AG09319 (cell line): ENCODE data around the gene BCORL1.

ENCODE experiments used
- DNase-seq: peaks from one replicate; pipeline ENCODE4 v3.0.0-alpha.2; 2010; ENCODE audit warnings: low read depth; ENCODE audit errors: extremely low read depth
- TF ChIP-seq, protein P1 (sequence below): IDR thresholded peaks from 2 replicates; pipeline ENCODE4 v1.5.1; 2011; ENCODE audit warnings: low read depth, mild to moderate bottlenecking, inconsistent platforms, low read length, moderate library complexity

BCORL1 gene

DNA sequence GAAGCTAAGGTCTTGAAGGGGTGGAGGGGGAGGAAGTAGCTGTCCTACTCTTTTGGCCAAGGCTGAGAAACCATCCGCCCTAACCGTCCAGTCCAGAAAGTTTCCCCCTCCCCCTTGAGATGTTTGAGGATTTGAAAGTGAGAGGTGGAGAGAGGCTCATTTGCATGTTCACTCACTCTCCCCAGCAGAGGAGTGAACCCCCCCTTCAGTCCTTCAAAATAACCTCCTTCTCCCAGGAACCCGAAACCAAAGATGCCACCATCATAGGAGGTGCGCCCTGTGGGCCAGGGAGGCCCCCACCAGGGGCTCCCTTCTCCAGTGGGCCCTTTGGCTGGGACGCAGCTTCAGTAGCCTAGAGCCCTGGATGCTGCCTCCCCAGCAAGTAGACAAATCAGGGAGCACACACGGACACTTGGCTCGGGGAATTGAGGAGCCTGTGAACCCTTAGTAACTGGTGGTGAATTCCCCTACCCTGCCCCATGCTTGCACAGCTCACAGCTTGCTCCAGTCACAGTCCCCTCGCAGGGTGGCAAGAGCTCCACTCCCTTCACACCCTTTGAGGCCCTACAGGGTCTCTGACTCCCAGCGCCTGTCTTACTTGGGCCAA lies 102.3 kb downstream of the BCORL1 start:
- TF ChIP-seq, protein P1, sequence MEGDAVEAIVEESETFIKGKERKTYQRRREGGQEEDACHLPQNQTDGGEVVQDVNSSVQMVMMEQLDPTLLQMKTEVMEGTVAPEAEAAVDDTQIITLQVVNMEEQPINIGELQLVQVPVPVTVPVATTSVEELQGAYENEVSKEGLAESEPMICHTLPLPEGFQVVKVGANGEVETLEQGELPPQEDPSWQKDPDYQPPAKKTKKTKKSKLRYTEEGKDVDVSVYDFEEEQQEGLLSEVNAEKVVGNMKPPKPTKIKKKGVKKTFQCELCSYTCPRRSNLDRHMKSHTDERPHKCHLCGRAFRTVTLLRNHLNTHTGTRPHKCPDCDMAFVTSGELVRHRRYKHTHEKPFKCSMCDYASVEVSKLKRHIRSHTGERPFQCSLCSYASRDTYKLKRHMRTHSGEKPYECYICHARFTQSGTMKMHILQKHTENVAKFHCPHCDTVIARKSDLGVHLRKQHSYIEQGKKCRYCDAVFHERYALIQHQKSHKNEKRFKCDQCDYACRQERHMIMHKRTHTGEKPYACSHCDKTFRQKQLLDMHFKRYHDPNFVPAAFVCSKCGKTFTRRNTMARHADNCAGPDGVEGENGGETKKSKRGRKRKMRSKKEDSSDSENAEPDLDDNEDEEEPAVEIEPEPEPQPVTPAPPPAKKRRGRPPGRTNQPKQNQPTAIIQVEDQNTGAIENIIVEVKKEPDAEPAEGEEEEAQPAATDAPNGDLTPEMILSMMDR: no peak
- DNase-seq: no peak

DNA sequence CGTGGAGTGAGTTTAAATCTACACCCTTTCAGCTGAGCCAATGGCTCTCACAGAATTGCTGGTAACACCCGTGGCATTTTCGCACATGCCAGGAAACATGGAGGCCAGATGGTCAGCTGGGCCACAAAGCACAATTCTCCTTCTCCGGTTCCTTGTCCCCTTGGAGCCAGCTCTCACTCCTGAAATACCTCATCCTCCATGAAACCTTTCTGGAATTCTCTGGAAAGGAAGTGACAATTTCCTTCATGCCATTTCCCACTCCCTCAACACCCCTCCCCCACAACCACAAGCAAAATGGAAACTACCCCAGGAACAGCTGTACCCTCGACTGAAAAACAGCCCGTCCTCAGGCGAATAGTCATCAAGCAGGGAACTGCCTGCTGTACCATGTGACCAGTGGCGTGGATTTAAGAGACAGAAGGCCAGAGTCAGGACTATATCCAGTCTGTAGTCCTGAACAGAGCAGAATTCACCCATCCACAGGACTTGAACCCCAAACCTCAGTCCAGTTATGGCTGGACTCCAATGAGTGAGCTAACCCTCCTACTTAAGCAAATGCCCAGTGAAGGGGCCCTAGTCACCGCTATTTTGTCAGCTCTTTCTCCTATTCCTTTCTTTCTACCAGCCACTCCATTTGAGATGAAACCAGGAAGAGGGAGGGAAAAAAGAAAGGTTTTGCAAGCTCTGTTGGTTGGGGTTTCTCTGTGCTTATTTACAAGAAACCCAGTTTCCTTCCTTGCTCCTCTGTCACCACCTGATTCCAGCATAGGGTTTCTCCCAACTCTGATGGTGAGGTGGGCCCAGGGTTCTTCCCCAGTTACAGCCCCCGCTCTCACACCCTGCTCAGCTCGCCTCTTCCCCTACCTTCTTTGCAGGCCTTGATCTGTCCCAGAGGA lies 103.4 kb downstream of the BCORL1 start:
- TF ChIP-seq, protein P1: no peak
- no peak for DNase-seq

DNA sequence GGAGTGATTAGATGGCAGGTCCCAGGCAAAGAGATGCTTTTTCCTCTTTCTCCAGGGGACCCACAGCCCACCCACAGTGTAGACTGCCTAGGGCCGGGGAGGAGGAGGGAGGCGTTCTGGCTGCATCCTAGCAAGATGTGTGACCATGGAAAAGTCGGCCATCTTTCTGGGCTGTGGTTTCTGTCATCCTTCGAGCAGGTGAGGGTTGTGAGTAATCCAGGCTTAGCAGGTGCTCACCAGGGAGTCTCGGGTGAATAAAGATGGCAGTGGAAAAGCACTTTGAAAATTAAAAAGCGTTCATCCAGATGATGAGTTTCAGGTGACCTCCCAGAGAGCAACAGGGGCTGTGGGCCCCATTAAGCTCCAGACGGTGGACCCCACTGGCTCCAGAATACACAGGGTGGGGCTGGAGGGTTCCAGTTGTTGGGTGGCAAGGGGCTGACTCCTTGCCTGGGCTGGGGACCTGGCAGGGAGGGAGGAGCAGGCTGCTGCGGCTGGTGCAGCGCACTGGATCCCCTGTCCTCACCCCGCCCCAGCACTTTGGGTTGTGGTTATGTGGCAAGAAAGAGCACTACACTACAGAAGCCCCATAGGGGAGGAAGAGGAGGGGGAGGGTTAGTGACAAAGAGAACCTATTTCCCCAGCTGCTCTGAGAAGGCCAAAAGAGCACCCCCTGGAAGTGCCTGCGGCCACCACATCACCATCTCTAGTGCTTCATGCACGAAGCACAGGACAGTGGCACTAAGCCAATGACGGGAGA lies 104.2 kb downstream of the BCORL1 start:
- DNase-seq: no peak
- TF ChIP-seq, protein P1: no peak

DNA sequence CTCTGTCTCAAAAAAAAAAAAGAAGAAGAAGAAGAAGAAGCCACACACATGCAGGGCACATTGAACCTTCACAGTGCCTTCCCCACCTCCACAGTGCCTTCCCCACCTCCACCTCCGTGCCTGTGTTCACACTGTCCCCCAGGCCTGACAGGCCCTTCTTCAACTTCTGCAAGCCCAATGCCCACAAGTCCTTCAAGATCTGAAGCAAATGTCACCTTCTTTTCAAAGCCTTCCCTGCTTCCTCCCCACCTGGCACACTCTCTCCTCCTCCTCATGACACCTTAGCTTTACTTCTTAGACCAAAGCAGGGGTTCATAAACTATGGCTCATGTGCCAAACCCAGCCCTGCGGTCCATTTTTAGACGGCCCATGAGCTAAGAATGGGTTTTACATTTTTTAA lies 107.9 kb downstream of the BCORL1 start:
- no peak for DNase-seq
- TF ChIP-seq, protein P1: no peak

DNA sequence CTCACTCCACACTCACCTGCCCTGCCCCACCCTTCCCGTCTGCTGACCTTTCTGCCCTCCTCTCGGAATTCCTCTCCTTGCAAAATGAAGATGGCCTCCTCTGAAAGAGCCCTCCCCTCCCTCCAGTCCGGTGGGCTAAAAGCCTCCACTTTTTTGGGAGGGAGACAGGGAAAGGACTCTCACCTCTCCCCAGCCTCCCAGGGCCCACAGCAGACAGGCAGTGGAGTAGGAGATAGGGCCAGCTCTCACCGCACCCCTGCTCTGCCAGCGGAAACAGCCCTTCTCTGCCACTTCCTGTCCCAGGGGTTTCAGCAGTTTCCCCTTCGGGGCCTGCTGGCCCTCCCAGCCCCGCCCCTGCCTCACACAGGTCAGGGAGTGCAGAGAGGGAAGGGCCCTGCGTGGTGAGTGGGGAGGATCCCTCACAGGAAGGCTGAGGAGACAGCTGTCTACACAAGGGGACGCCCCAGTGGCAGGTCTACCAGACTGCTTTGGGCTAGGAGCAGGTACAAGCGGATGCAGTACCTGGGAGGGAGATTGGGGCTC lies 109.6 kb downstream of the BCORL1 start:
- no peak for DNase-seq
- TF ChIP-seq, protein P1: no peak

DNA sequence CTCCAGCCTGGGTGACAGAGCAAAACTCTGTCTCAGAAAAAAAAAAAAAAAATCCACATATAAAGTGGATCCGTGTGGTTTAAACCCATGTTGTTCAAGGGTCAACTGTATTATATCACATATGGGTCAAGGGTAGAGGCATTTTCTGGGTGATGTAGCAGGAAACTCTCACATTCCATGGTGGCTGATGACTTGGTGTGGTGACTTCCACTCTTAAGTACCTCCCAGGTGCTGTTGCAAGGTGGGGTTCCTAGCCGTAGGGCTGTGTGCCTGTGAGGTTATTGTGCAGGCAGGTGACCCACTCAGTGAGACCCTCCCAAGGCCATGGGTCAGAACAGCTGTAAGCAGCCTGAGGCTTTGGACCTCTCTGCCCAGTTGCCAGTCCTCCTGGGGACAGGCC lies 110.8 kb downstream of the BCORL1 start:
- no peak for DNase-seq
- TF ChIP-seq, protein P1: no peak
